ENCODE data around the gene VWA8. TPM values are rescaled to one million over a fixed set of nuclear protein-coding genes. Genes with fewer than 3 reads are reported as not detected.
A peak's percentile ranks its signal among the peaks of the same experiment; 100 is the strongest.

Gene VWA8
- total RNA-seq, 4 donors from 2014 or later = 27.1 to 39.7 (median 30.4) TPM

DNA sequence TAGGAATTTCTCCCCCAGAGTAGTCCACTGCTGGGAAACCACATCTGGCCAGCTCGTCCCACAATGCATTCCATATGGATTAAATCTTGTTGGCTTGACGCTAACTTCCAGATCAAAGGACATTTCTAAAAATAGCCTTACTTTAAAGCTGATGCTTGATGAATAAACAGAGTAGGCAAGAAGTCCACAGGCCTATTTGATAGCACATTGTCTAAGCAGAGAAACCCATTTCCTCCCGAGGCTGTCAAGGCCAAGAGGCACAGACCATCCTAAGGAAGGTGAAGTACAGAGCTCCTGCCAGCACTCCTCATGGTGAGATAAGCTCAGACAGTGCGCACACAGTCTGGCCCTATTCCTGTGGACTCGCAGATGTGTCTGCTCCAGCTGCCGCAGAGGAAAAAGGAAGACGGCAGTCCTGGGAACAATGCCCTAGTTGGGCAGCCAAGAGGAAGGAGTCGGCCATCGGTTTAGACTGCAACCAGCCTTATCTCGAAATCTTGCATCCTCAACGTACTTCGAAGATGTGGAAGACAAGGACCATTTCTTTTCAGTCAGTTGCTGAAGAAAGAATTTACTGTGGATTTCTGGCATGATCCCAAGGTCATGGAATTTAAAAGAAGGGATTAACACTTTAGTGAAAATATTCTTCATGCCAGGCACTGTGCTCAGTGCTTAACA lies 346.8 kb downstream of the VWA8 start:
- intact Hi-C loops (cut with DNase I) = no loop called here
- 71 to 80% methylated on average over 12 of the region's 12 CpGs for WGBS, 2 donors
- Histone ChIP-seq H3K27me3 (no peaks in the 10 kb centered on the region), H3K4me1 (peaks cover 0 to 28% of the 10 kb centered on the region in 2 donors), H3K9me3 (no peaks in the 10 kb centered on the region), H3K27ac (peak overlapping the region in 1 of 3 donors; percentile 19), H3K36me3 (peaks cover 0 to 8% of the 10 kb centered on the region in 2 donors), H3K4me3 (replicated peaks in 1 of 3) (no peak overlapping the region)
- TF ChIP-seq POLR2A (IDR thresholded peaks at IDR 0.05) (no peak), CTCF (IDR thresholded peaks at IDR 0.05) (no peak)
- peak in 1 of 2 donors; percentile 2 for DNase-seq

GRCh38 chr13:41613471-41613870 lies 347.4 kb downstream of the VWA8 start:
- intact Hi-C loops (cut with DNase I) = no loop called here
- 93 to 95% methylated on average over 1 of the region's 1 CpG for WGBS, 2 donors
- TF ChIP-seq CTCF (IDR thresholded peaks at IDR 0.05) = no peak
- no peak for TF ChIP-seq POLR2A (IDR thresholded peaks at IDR 0.05)
- no peak for DNase-seq
- no peaks in the 10 kb centered on the region for H3K27me3 ChIP-seq
- no peak overlapping the region for H3K4me3 ChIP-seq (replicated peaks in 1 of 3)
- no peaks in the 10 kb centered on the region for H3K9me3 ChIP-seq
- H3K36me3 ChIP-seq = peaks cover 0 to 8% of the 10 kb centered on the region in 2 donors
- H3K27ac ChIP-seq = no peak overlapping the region
- peaks cover 0 to 35% of the 10 kb centered on the region in 2 donors for H3K4me1 ChIP-seq

GRCh38 chr13:41611385-41611784 lies 349.5 kb downstream of the VWA8 start:
- DNase-seq = no peak
- Histone ChIP-seq H3K4me3 (replicated peaks in 1 of 3) (no peak overlapping the region), H3K27me3 (no peaks in the 10 kb centered on the region), H3K27ac (peak overlapping the region in 2 of 3 donors; percentile 69 to 71), H3K9me3 (no peaks in the 10 kb centered on the region), H3K4me1 (peaks cover 0 to 36% of the 10 kb centered on the region in 2 donors), H3K36me3 (peaks cover 0 to 8% of the 10 kb centered on the region in 2 donors)
- 95 to 98% methylated on average over 8 of the region's 8 CpGs for WGBS, 2 donors
- no peak for TF ChIP-seq POLR2A (IDR thresholded peaks at IDR 0.05)
- intact Hi-C loops (cut with DNase I) = no loop called here

GRCh38 chr13:41610404-41610803 lies 350.5 kb downstream of the VWA8 start:
- Histone ChIP-seq H3K4me3 (replicated peaks in 1 of 3) (no peak overlapping the region), H3K4me1 (peaks cover 0 to 36% of the 10 kb centered on the region in 2 donors), H3K27ac (peak overlapping the region; percentile 29 to 71 (median 69)), H3K27me3 (no peaks in the 10 kb centered on the region), H3K36me3 (peaks cover 0 to 8% of the 10 kb centered on the region in 2 donors), H3K9me3 (no peaks in the 10 kb centered on the region)
- 45 to 56% methylated on average over 4 of the region's 4 CpGs for WGBS, 2 donors
- no peak for TF ChIP-seq CTCF (IDR thresholded peaks at IDR 0.05)
- no peak for TF ChIP-seq POLR2A (IDR thresholded peaks at IDR 0.05)
- intact Hi-C loops (cut with DNase I) = no loop called here
- peak; percentile 49 to 59 for DNase-seq

DNA sequence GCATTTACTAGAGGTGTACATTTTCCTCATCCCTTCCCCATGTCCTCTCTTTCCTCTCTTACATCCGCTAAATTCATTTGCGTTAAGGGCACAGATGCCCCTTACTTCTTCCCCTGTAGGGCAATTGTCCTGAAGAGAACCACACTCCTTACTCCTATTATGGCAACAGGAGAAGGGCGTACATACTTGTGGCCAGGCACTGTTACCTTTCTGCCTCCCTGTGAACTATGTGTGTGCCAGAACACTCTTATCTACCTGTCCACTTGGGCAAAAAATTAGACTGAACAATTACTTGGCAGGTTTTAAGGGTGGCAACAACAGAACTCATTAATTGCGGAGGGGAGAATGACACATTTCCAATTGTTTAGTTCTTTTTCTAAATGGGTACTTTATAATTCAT lies 351.1 kb downstream of the VWA8 start:
- DNase-seq = no peak
- 86 to 90% methylated on average over 4 of the region's 4 CpGs for WGBS, 2 donors
- Histone ChIP-seq H3K36me3 (peaks cover 0 to 8% of the 10 kb centered on the region in 2 donors), H3K4me1 (peaks cover 0 to 34% of the 10 kb centered on the region in 2 donors), H3K4me3 (replicated peaks in 1 of 3) (no peak overlapping the region), H3K27me3 (no peaks in the 10 kb centered on the region), H3K27ac (peak overlapping the region; percentile 5 to 71 (median 69)), H3K9me3 (no peaks in the 10 kb centered on the region)
- intact Hi-C loops (cut with DNase I) = no loop called here
- TF ChIP-seq CTCF (IDR thresholded peaks at IDR 0.05) = no peak
- TF ChIP-seq POLR2A (IDR thresholded peaks at IDR 0.05) = no peak

All from thyroid gland (tissue), 4 donors.